GM12865 (cell line): ENCODE results near the gene USP33.

Source experiments
- DNase-seq: peaks from one replicate; pipeline ENCODE4 v3.0.0; 2010; ENCODE audit warnings: low read depth
- H3K4me3 ChIP-seq: 2 replicates; pipeline ENCODE4 v1.5.1; 2011; ENCODE audit warnings: mild to moderate bottlenecking, low read depth, low read length, control low read depth
- TF ChIP-seq, protein P1 (sequence below): IDR thresholded peaks from 2 replicates; pipeline ENCODE4 v1.5.1; 2011; ENCODE audit warnings: low read length, control low read depth, low read depth, inconsistent platforms; ENCODE audit not compliant: insufficient read depth; ENCODE audit errors: missing control alignments

The USP33 gene

DNA sequence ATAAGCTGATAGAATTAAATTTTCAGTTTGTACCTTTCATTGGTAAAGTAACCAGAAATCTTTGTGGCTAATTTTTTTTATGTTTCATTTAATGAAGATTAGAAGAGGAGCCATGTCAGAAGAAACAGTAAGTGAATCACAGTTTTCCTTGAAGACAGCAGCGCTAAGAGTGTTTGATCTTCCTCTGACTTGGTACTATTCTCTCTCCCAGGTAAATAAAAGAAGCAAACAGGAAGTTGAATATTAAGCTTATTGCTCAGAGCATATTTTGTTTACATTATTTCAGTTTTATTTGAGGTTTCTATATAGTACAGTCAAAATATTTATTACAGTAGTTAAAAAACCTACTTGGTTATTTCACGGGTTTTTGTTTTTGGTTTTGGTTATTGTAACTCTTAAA, 23.5 kb upstream of the USP33 start:
- TF ChIP-seq, protein P1, sequence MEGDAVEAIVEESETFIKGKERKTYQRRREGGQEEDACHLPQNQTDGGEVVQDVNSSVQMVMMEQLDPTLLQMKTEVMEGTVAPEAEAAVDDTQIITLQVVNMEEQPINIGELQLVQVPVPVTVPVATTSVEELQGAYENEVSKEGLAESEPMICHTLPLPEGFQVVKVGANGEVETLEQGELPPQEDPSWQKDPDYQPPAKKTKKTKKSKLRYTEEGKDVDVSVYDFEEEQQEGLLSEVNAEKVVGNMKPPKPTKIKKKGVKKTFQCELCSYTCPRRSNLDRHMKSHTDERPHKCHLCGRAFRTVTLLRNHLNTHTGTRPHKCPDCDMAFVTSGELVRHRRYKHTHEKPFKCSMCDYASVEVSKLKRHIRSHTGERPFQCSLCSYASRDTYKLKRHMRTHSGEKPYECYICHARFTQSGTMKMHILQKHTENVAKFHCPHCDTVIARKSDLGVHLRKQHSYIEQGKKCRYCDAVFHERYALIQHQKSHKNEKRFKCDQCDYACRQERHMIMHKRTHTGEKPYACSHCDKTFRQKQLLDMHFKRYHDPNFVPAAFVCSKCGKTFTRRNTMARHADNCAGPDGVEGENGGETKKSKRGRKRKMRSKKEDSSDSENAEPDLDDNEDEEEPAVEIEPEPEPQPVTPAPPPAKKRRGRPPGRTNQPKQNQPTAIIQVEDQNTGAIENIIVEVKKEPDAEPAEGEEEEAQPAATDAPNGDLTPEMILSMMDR: no peak
- DNase-seq: no peak

GRCh38 chr1:77781683-77782082, 22.0 kb upstream of the USP33 start:
- no peak overlapping the region for H3K4me3 ChIP-seq
- DNase-seq: no peak
- TF ChIP-seq, protein P1: no peak

More for the DNA sequence above, 23.5 kb upstream of the USP33 start:
- no peak overlapping the region for H3K4me3 ChIP-seq

GRCh38 chr1:77779529-77780281, 20.1 kb upstream of the USP33 start, which contains the start of gene MIGA1:
Gene MIGA1, plus strand, starts transcription at chr1:77779649. Its CDS starts 3,604 bp downstream, at chr1:77783253.
- peak within 1 kb of the TSS; percentile 90 for H3K4me3 ChIP-seq
- TF ChIP-seq, protein P1: no peak
- DNase-seq: peak; percentile 94

DNA sequence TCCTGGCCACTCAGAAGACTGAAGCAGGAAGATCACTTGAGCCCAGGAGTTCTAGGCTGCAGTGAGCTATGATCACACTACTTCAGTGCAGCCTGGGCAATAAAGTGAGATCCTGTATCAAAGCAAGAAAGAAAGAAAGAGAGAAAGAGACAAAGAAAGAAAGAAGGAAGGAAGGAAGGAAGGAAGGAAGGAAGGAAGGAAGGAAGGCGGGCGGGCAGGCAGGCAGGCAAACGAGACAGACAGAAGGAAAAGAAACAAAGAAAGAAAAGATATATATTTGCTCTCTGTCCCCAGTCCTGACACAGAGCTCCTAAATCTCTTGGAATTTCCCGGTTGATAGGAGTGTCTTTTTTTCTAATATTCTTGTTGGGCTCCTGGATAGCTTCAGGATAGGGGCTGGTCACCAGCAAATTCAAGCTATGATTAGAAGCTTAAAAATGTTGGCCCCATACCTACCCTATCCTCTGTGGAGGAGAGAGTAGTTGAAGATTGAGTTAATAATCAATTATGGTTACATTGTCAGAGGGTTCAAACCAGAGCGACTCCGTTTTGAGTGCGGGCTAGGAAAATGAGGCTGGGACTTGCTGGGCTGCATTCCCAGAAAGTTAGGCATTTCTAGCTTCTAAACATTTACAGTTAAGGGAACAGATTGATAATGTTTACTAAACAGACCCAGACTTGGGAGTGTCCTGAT, 16.5 kb upstream of the USP33 start:
- DNase-seq: no peak
- no peak overlapping the region for H3K4me3 ChIP-seq
- TF ChIP-seq, protein P1: no peak

GRCh38 chr1:77768006-77768405, 8.4 kb upstream of the USP33 start:
- no peak overlapping the region for H3K4me3 ChIP-seq
- no peak for DNase-seq
- TF ChIP-seq, protein P1: no peak

DNA sequence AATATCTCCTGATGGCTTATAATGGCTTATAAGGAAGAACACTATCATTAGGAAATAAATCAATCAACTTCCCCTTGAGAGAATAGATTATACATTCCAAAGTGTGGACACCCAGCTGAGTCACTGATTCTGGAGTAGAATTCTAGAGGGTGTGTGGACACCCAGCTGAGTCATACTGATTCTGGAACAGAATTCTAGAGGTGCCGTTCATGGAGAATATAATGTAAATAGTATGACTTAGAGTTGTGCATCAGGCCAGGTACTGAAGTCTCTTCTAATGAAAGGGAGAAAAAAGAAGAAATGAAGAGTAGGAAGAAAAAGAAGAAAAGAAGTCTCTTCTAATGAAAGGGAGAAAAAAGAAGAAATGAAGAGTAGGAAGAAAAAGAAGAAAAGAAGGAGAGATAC, 2.4 kb upstream of the USP33 start:
- H3K4me3 ChIP-seq: no peak overlapping the region
- no peak for DNase-seq
- TF ChIP-seq, protein P1: no peak
